Esophagus squamous epithelium (tissue), 5 donors: ENCODE results near the gene NAA80. TPM values are rescaled to one million over a fixed set of nuclear protein-coding genes. Genes with fewer than 3 reads are reported as not detected.

Source experiments
- DNase-seq: peaks from one replicate; lab custom pipeline; 2025; lab: John Stamatoyannopoulos, UW
- H3K27ac ChIP-seq, 4 donors: fragments of 200-600 bp; sonication (generic); one replicate each; pipeline ENCODE4 v1.5.1; 2016 to 2019; ENCODE audit warnings: mild to moderate bottlenecking in 1 of 4
- H3K27me3 ChIP-seq, 4 donors: fragments of 200-600 bp; sonication (generic); 1 replicate in 3 of 4; 2 replicates in 1 of 4; pipeline versions ENCODE4 v1.5.1 to v1.6.0; 2017 to 2021; ENCODE audit warnings: antibody characterized with exemption in 1 of 4
- H3K36me3 ChIP-seq, 3 donors: fragments of 200-600 bp; sonication (generic); one replicate each; pipeline ENCODE4 v1.5.1; 2016 to 2019
- H3K4me1 ChIP-seq, 3 donors: fragments of 200-600 bp; sonication (generic); one replicate each; pipeline ENCODE4 v1.5.1; 2017 to 2019
- H3K4me3 ChIP-seq, 4 donors: fragments of 200-600 bp; sonication (generic); 1 replicate in 3 of 4; 2 replicates in 1 of 4; pipeline ENCODE4 v1.5.1; 2016 to 2019; ENCODE audit warnings: mild to moderate bottlenecking in 2 of 4, moderate library complexity in 1 of 4
- H3K9me3 ChIP-seq, 3 donors: fragments of 200-600 bp; sonication (generic); one replicate each; pipeline ENCODE4 v1.5.1; 2016 to 2019
- CTCF ChIP-seq, 6 experiments: fragments of 450-650 bp in 4 of 6; fragments of 200-600 bp in 2 of 6; sonication (generic) in 2 of 6; IDR thresholded peaks; one replicate each; pipeline ENCODE4 v1.5.1; 2016 to 2019; ENCODE audit warnings: antibody characterized with exemption in 6 of 6, mild to moderate bottlenecking in 4 of 6, moderate library complexity in 4 of 6
- POLR2A ChIP-seq, 4 donors: fragments of 450-650 bp; IDR thresholded peaks; one replicate each; pipeline ENCODE4 v1.6.1; 2017; ENCODE audit warnings: antibody characterized with exemption in 4 of 4, mild to moderate bottlenecking in 4 of 4, moderate library complexity in 3 of 4
- WGBS, 2 donors: methylation state at CpG; one replicate each; pipeline ENCODE4 v1.1.5; 2018; 5-methylcytosine and 5-hydroxymethylcytosine counted together
- intact Hi-C: fragments of 100-400 bp; cut with DNase I; formaldehyde crosslinking; loops from one replicate; pipeline ENCODE4 v1.15.0; 2022
- total RNA-seq, 4 donors: library from RNA; depleted of rRNA; stranded (reverse); fragments of >200 nt; gene quantifications; one replicate each; pipeline ENCODE4 v1.1.0, GENCODE V29; 2016
- donor health status: DM: yes; HTN: yes; CAD: no.

Gene NAA80
- total RNA-seq, 4 donors from 2014 or later: 6.0 to 16.2 (median 7.7) TPM

DNA sequence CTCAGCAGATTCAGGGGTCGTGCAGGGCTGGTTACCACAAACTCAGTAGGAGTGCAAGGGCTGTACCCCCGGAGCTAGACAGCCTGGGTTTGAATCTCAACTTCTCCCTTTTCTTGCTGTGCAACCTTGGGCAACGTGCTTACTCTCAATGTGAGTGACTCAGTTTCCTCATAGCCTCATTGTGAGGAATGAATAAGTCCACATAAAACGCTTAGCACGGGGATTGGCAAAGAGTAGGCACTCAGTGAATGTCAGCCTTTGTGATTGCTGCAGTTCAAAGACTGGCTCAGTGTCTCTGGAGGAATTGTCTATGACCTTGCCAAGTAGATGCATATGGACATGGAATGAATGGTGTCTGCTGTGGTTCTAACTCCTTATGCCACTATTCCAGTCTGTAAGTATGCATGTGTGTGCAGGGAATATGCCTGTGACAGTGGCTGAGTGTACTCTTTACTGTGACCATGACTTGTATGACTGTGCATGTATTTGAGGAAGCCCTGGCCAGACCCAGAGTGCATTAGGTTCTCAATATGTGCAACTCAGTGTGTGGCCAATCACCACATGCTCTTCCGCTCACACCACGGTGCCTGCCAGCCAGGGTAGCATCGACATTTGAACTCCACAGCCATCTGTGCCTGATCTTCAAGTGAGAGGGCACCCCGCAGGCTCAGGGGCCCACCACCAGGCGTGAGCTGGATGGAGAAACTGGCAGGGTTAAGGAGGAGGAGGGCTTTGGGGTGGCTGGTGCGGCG, 900 bp upstream of the NAA80 start:
- 34 to 51% methylated on average over 8 to 11 of the region's 12 CpGs for WGBS, 2 donors
- H3K27me3 ChIP-seq: no peaks in the 10 kb centered on the region
- peak overlapping the region; percentile 20 to 72 (median 60) for H3K4me3 ChIP-seq
- no peak for DNase-seq
- peak overlapping the region; percentile 89 to 94 (median 91) for H3K27ac ChIP-seq
- H3K36me3 ChIP-seq: peaks cover 0 to 13% (median 0%) of the 10 kb centered on the region in 3 donors
- intact Hi-C loops: no loop called here
- no peaks in the 10 kb centered on the region for H3K9me3 ChIP-seq
- peaks cover 34 to 66% (median 38%) of the 10 kb centered on the region in 3 donors for H3K4me1 ChIP-seq
- peak in 1 of 4 donors; percentile 5 for TF ChIP-seq POLR2A (IDR thresholded peaks at IDR 0.05)
- no peak for TF ChIP-seq CTCF (IDR thresholded peaks at IDR 0.05)

DNA sequence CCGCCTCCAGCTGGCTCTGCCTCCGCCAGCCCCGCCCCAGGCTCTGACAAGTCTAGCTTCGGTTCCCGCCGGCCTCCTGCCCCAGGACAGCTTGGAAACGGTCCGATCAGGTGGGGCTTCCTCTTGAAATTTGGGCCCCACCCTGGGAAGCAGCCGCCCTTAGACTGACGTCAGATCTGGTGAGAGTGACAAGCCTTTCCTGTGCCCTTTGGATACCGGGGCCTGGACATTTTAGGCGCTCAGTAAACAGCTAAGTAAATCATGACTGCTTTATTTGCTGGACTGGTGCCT, 378 bp upstream of the NAA80 start:
- Histone ChIP-seq H3K9me3 (no peaks in the 10 kb centered on the region), H3K36me3 (peaks cover 0 to 13% (median 0%) of the 10 kb centered on the region in 3 donors), H3K27ac (peak overlapping the region; percentile 89 to 94 (median 91)), H3K4me3 (peak overlapping the region; percentile 20 to 72 (median 60)), H3K27me3 (no peaks in the 10 kb centered on the region), H3K4me1 (peaks cover 34 to 63% (median 38%) of the 10 kb centered on the region in 3 donors)
- intact Hi-C loops: no loop called here
- TF ChIP-seq POLR2A (IDR thresholded peaks at IDR 0.05) (no peak), CTCF (IDR thresholded peaks at IDR 0.05) (no peak)
- no peak for DNase-seq
- 0% methylated on average over 3 of the region's 12 CpGs; no CpG with 5 or more reads in 1 of the 2 donors for WGBS, 2 donors

DNA sequence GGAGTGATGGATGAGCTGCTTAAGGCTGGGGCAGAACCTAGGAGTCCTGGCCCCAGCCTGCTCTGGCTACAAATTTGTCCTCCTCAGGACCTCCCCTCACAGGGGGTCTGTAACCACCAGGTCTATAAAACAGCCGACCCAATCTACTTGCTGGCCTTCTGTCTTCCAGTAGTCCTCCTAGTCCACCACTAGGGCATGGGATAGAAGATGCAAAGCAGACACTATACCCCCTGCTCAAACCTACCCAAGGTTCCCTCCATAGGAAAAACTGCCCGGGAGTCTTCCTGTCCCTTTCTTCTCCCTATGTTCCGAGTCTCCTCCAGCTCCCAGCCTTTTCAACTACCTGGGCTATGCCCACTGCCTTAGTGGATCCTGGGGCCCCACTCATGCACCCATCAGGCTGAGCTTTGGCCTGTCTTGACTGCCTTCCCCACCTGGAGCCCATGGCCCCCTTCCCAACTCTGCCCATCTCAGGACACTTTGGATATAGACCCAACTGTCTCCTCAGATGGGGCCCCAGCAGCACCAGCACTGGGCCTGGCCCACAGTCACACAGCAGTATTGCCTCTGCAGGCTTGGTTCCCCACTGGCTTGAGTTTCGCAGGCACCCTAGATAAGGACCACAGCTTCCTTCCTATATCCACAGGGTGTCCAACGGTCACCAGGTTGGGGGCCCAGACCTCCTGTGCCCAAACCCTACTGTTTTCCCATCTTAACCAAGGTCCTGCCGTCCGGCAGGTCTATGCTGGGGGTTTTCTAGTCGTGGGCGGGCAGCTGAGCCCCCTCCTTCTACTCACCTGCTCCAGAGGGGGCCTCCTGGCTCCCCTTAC, 1.1 kb downstream of the NAA80 start:
- Histone ChIP-seq H3K9me3 (no peaks in the 10 kb centered on the region), H3K4me1 (peaks cover 28 to 54% (median 29%) of the 10 kb centered on the region in 3 donors), H3K27me3 (no peaks in the 10 kb centered on the region), H3K4me3 (peak overlapping the region; percentile 49 to 72 (median 60)), H3K27ac (peak overlapping the region; percentile 89 to 94 (median 91)), H3K36me3 (peaks cover 0 to 13% (median 0%) of the 10 kb centered on the region in 3 donors)
- DNase-seq: no peak
- 45 to 60% methylated on average over 5 to 9 of the region's 9 CpGs for WGBS, 2 donors
- peak in 3 of 6 experiments; percentile 4 to 27 (median 20) for TF ChIP-seq CTCF (IDR thresholded peaks at IDR 0.05)
- TF ChIP-seq POLR2A (IDR thresholded peaks at IDR 0.05): no peak
- intact Hi-C loops: no loop called here

- no peaks in the 10 kb centered on the region for H3K9me3 ChIP-seq
- TF ChIP-seq POLR2A (IDR thresholded peaks at IDR 0.05) (no peak), CTCF (IDR thresholded peaks at IDR 0.05) (no peak)
- intact Hi-C loops: no loop called here
- DNase-seq: no peak
- H3K27me3 ChIP-seq: no peaks in the 10 kb centered on the region
- H3K36me3 ChIP-seq: peaks cover 0 to 13% (median 0%) of the 10 kb centered on the region in 3 donors
- H3K4me1 ChIP-seq: peaks cover 31 to 54% (median 31%) of the 10 kb centered on the region in 3 donors
- H3K27ac ChIP-seq: peak overlapping the region in 2 of 4 donors; percentile 89 to 94
- no CpG with 5 or more reads among the region's 2 CpGs for WGBS, 2 donors
- no peak overlapping the region for H3K4me3 ChIP-seq
Measured at GRCh38 chr3:50297384-50297775, 1.8 kb downstream of the NAA80 start.
